GM12865 (cell line): ENCODE measurements around the gene GALNT2.

Experiments
- DNase-seq: peaks from one replicate; pipeline ENCODE4 v3.0.0; 2010; ENCODE audit warnings: low read depth
- H3K4me3 ChIP-seq: 2 replicates; pipeline ENCODE4 v1.5.1; 2011; ENCODE audit warnings: mild to moderate bottlenecking, low read depth, low read length, control low read depth
- CTCF ChIP-seq: IDR thresholded peaks from 2 replicates; pipeline ENCODE4 v1.5.1; 2011; ENCODE audit warnings: low read length, control low read depth, low read depth, inconsistent platforms; ENCODE audit not compliant: insufficient read depth; ENCODE audit errors: missing control alignments

GALNT2 gene

DNA sequence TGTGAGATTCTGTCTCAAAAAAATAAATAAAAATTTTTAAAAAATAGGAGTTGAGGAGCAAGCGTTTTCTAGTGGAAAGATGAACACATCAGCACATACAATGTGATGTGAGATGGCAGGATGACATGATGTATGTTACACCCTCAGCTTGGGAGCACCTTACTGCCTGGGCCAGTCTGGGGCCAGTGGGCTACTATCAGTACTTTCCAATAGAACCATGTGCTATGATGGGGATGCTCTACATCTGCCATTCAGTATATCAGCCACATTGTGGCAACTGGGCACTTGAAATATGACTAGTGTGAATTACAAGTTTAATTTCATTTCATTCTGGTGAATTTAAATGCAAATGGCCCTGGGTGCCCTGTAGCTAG is 203.1 kb downstream of the GALNT2 start:
- TF ChIP-seq CTCF = no peak
- DNase-seq = no peak
- no peak overlapping the region for H3K4me3 ChIP-seq

DNA sequence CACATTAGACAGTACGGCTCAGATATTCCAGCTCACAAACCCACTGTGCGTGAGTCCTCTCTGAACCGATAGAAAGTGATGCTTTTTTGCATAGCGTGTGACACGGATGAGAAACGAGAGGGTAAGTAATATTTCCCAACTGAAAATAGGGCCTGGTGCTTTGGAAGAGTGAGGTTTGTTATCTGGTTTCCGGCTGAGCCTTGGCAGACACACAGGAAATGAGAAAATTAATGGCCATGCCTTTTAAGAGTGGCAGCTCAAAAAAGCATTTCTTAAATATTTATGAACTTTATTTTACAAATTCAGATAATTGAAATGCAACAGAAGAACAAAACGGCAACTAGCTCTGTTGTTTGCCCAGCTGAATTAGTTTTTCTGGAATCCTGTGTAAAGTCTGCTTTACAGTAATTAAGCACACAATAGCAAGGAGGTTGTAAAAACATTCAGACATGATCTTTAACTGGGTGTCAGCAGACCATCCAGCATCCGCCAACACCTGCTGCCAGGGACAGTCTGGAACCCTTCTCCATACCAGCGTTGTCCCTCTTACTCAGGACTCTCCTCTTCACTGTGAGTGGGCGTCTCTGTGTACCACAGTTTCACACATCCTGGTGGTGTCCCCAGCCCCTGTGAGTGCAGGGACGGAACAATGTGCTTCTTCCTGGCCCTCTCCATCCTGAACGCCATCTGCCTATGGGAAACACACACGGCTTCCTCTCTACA is 203.7 kb downstream of the GALNT2 start:
- DNase-seq = peak; percentile 67
- no peak overlapping the region for H3K4me3 ChIP-seq
- no peak for TF ChIP-seq CTCF

GRCh38 chr1:230271300-230272035 is 204.4 kb downstream of the GALNT2 start:
- no peak for TF ChIP-seq CTCF
- DNase-seq = no peak
- H3K4me3 ChIP-seq = no peak overlapping the region

DNA sequence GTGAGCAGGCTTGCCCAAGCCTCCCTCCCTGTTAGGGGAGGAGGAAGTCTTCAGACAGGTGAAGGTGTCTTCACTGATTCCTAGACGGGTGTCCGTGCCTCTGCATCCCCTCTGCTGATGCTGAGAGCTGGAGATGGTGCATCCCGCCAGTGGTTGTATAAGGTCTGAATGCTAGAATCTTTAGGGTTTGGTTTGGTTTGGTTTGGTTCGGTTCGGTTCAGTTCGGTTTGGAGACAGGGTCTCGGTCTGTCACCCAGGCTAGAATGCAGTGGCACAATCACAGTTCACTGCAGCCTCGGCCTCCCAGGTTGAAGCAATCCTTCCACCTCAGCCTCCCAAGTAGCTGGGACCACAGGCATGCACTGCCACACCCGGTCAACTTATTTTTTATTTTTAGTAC is 205.5 kb downstream of the GALNT2 start:
- DNase-seq = no peak
- TF ChIP-seq CTCF = no peak
- H3K4me3 ChIP-seq = no peak overlapping the region

DNA sequence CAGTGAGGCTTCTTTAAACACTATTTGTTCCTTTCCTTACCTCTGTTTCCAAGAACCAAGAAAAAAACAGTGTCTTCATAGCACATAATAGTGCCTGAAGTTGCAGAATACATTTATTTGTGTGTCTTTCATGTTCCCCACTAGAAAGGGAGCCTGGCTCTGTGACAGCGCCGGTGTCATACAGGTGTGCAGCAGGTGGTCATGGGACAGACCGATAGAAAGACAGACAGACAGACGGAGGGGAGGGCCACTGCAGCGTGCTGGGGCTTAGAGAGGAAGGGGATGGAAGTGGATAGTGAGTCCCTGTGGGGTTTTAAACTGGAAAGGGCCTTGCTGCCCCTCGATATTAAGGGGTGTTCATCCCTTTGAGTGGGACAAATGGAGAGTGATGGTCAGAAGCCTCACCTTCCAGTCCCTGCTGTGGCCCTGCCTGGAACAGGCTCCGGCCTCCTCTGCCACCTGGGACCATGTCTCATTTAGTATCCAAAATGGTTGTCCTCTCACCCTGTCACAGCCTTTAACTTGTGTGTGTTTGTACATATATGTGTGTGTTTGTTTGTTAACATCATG is 206.2 kb downstream of the GALNT2 start:
- DNase-seq = no peak
- H3K4me3 ChIP-seq = no peak overlapping the region
- no peak for TF ChIP-seq CTCF

GRCh38 chr1:230274254-230274653 is 207.2 kb downstream of the GALNT2 start:
- no peak overlapping the region for H3K4me3 ChIP-seq
- DNase-seq = no peak
- no peak for TF ChIP-seq CTCF
